A549 treated with AZD9567 at 1 μM for 4 hours (cell line): Measurements from ENCODE around the gene STK17B. TPM values are rescaled to one million over a fixed set of nuclear protein-coding genes. Genes with fewer than 3 reads are reported as not detected.

Source experiments
- total RNA-seq: library from RNA; stranded (reverse); fragments of 200-300 nt; extraction: Qiagen RNA extraction; gene quantifications from 5 replicates; pipeline ENCODE4 v1.2.3, GENCODE V29; 2022; ENCODE audit not compliant: insufficient read depth

The STK17B gene
- 7.4 to 10.6 TPM (median 9.0 TPM) in 5 replicates for total RNA-seq

GRCh38 chr2:196171248-196171871, at the start of gene STK17B:
TSS of gene STK17B (minus strand) at chr2:196171578. CDS start at chr2:196163383, 8,195 bp downstream.

Other genes with a start within 250 kb of the STK17B start
- 0.71 to 1.4 TPM (median 0.94 TPM) in 4 of 5 replicates, not detected in the other for gene DNAH7, start 102.7 kb downstream of the STK17B start, total RNA-seq